Gastroesophageal sphincter (tissue), 3 donors: ENCODE results near the gene RFTN1.

Experiments used
- EP300 ChIP-seq: sonication (generic); formaldehyde crosslinking; IDR thresholded peaks from one replicate; pipeline ENCODE4 v1.6.1; 2017; ENCODE audit warnings: antibody characterized with exemption, mild to moderate bottlenecking
- POLR2A ChIP-seq, 2 donors: fragments of 450-650 bp; IDR thresholded peaks; one replicate each; pipeline ENCODE4 v1.6.1; 2017; ENCODE audit warnings: antibody characterized with exemption in 2 of 2, mild to moderate bottlenecking in 2 of 2, moderate library complexity in 1 of 2
- POLR2AphosphoS5 ChIP-seq: sonication (generic); formaldehyde crosslinking; IDR thresholded peaks from one replicate; pipeline ENCODE4 v1.6.1; 2017; ENCODE audit warnings: antibody characterized with exemption
- TF ChIP-seq, protein P1 (sequence below), 4 experiments: fragments of 200-600 bp in 2 of 4; fragments of 450-650 bp in 2 of 4; sonication (generic) in 1 of 4; IDR thresholded peaks; one replicate each; pipeline ENCODE4 v1.5.1; 2017 to 2019; ENCODE audit warnings: antibody characterized with exemption in 4 of 4, mild to moderate bottlenecking in 2 of 4, moderate library complexity in 2 of 4

DNA sequence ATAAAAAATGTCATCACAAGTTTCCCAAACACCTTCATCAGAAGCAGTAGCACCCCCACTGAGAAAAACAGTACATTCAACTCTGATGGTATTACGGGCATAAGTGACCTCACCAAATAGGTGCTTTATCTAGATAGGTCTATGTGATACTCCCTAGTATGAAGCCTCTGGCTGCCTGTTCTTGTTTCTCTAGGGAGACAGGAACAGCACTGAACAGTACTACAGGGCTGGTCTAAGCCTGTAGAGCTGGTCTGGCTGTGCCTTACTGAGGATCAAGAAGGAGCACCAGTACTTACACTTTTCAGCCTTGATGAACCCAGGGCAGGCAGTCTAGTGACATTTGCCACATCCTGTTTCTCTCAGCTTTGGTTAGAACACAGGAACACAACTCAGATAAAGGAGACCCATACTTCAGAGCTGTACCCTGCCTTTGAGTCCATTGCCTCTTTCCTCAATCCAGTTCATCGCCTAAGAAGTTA lies 212.6 kb downstream of the RFTN1 start:
- TF ChIP-seq, protein P1, sequence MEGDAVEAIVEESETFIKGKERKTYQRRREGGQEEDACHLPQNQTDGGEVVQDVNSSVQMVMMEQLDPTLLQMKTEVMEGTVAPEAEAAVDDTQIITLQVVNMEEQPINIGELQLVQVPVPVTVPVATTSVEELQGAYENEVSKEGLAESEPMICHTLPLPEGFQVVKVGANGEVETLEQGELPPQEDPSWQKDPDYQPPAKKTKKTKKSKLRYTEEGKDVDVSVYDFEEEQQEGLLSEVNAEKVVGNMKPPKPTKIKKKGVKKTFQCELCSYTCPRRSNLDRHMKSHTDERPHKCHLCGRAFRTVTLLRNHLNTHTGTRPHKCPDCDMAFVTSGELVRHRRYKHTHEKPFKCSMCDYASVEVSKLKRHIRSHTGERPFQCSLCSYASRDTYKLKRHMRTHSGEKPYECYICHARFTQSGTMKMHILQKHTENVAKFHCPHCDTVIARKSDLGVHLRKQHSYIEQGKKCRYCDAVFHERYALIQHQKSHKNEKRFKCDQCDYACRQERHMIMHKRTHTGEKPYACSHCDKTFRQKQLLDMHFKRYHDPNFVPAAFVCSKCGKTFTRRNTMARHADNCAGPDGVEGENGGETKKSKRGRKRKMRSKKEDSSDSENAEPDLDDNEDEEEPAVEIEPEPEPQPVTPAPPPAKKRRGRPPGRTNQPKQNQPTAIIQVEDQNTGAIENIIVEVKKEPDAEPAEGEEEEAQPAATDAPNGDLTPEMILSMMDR (IDR thresholded peaks at IDR 0.05), result no peak
- TF ChIP-seq POLR2A (IDR thresholded peaks at IDR 0.05) (no peak), POLR2AphosphoS5 (no peak), EP300 (no peak)
